HG02884 (cell line): Measurements from ENCODE around the gene SLCO1B3.

ENCODE experiments used
- ATAC-seq: cut with Tn5 transposase; IDR thresholded peaks from one replicate; pipeline ENCODE4 v1.9.1; 2021; ENCODE audit warnings: mild to moderate bottlenecking, moderate library complexity; ENCODE audit not compliant: unreplicated experiment

Gene SLCO1B3

DNA sequence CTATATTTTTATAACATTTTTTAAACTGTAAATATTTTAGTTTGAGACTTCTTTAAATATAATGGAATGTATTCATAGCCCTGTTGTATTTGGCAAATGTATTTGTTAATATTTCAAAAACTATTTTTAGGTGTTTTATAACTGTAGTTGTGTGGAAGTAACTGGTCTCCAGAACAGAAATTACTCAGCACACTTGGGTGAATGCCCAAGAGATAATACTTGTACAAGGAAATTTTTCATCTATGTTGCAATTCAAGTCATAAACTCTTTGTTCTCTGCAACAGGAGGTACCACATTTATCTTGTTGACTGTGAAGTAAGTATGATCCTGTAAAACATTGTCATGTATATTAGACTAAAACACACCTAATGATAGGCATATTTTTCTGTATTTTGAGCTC lies 72.8 kb downstream of the SLCO1B3 start:
- ATAC-seq: no peak

- no peak for ATAC-seq
These were observed 74.6 kb downstream of the SLCO1B3 start for GRCh38 chr12:20885116-20885515.

DNA sequence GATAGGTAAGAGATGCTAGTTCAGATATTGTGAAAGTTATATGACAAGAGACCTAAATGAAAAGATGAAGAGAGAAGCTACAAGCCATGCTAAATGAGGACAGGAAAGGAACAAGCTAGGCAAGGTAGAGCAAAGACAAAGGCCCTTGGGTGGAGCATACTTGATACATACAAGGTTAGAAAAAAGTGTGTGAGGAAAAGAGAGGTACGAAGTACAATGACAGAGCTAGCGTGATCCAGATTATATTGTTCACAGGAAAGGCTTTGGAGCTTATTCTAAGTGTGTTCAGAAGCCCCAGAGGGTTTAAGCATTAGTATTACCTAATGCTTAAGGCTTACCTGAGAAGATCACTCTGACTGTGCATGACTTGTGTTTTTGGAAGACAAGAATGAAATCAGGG lies 75.0 kb downstream of the SLCO1B3 start:
- no peak for ATAC-seq

GRCh38 chr12:20917269-20917668 lies 106.8 kb downstream of the SLCO1B3 start:
- ATAC-seq: no peak

GRCh38 chr12:20917819-20918218 lies 107.3 kb downstream of the SLCO1B3 start:
- ATAC-seq: no peak

GRCh38 chr12:20931894-20932293 lies 121.4 kb downstream of the SLCO1B3 start:
- no peak for ATAC-seq

GRCh38 chr12:20946732-20947131 lies 136.2 kb downstream of the SLCO1B3 start:
- no peak for ATAC-seq

GRCh38 chr12:20950248-20950647 lies 139.7 kb downstream of the SLCO1B3 start:
- ATAC-seq: peak; percentile 83

GRCh38 chr12:20963303-20963702 lies 152.8 kb downstream of the SLCO1B3 start:
- no peak for ATAC-seq

DNA sequence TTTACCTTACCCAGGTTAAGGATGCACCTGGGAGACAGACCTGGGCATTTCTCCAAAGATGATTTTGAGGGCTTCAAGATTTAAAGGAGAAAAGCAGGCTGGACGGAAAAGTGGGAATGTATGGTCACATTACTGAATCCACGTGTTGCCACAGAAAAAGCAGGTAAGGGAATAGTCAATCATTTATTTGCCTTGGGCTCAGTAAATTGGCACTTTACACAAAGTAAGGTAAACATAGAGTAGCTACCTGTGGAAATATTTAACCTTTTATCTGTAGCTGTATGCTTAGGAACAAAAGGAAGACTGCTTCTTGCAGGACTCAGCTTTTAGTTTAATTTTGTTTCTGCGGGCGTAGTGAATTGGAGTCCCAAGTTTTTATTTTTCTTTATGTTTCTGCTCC lies 153.3 kb downstream of the SLCO1B3 start:
- ATAC-seq: no peak
